ENCODE results near the gene IFFO2.
"Not testable (repeated sequence)": the region's sequence is repeated elsewhere in the genome, so short reads cannot be mapped to it uniquely, and the experiment has no call there.

Gene IFFO2

GRCh38 chr1:18871401-18872070 is 84.9 kb downstream of the IFFO2 start:
- no peak for DNase-seq

DNA sequence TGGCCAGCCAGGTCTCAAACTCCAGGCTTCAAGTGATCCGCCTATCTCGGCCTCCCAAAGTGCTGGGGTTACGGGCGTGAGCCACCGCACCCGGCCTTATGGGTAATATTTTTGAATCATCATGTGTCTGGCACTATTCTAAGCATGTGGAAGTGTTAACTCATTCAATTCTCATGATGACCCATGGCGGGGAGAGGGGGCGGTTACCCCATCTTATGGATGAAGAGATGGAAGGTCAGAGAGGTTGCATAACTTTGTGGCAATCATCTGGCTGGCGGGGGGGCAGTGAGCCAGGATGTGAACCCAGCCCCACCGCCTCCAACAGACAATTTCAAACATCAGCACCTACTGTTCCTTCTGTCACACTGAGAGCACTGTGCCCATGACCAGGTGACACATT is 85.5 kb downstream of the IFFO2 start:
- no peak for DNase-seq

DNA sequence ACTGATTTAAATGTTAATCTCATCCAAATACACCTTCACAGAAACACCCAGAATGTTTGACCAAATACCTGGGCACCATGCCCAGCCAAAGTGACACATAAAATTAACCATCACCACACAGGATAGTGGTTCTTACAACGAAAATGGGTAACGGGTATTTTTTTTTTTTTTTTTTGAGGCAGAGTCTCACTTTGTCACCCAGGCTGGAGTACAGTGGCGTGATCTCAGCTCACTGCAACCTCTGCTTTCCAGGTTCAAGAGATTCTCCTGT is 85.9 kb downstream of the IFFO2 start:
- DNase-seq, result not testable (repeated sequence)

GRCh38 chr1:18869847-18870594 is 86.5 kb downstream of the IFFO2 start:
- DNase-seq, result no peak

- no peak for DNase-seq
These were observed 87.6 kb downstream of the IFFO2 start for GRCh38 chr1:18868801-18869424.

GRCh38 chr1:18868354-18868753 is 88.1 kb downstream of the IFFO2 start:
- DNase-seq, result no peak

GRCh38 chr1:18866846-18867245 is 89.6 kb downstream of the IFFO2 start:
- DNase-seq, result no peak

GRCh38 chr1:18866314-18866713 is 90.2 kb downstream of the IFFO2 start:
- no peak for DNase-seq

- DNase-seq, result no peak
These were observed 91.3 kb downstream of the IFFO2 start for GRCh38 chr1:18865176-18865575.

DNA sequence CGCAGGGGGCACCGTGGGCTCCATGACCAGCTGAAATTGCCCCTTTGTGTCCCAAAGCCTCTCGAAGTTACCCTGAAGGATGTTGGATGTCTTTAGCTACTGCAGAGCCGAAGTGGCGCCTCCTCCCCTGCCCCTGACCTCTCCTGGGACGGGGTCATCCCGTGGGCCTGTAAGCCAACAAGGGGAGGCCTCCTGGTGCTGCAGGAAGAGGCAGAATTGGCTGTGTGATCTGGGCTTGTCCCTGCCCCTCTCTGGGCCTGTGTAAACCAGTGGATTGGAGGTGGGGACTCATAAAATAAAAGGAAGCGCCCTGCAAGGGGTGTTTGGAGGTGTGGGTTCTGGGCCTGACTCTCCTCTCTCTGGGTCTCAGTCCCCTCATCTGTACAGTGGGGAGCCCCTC is 94.9 kb downstream of the IFFO2 start:
- DNase-seq, result no peak

DNA sequence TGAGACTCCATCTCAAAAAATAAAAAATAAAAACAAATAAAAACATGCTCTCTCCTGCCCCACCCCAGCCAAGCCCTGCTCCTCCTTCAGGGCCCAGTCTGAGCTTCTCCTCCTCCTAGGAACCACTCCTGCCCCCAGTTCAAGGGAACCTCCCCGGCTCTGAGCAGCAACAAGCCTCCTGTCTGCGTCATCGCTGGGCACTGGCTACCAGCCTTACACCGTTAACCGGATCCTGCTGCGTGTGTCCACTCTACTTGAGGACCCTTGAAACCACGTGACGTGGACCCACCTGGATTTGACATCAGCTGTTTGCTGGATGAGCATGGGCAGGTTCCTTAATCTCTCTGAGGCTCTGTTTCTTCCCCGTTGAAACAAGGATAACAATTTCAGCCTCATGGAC is 95.4 kb downstream of the IFFO2 start:
- no peak for DNase-seq

GRCh38 chr1:18859560-18859959 is 96.9 kb downstream of the IFFO2 start, which contains the start of gene TAS1R2:
TSS of gene TAS1R2 (minus strand) at chr1:18859660. CDS start at chr1:18859660, 0 bp downstream.
- no peak for DNase-seq

- no peak for DNase-seq
These were observed 98.3 kb downstream of the IFFO2 start for GRCh38 chr1:18858070-18858688.

DNA sequence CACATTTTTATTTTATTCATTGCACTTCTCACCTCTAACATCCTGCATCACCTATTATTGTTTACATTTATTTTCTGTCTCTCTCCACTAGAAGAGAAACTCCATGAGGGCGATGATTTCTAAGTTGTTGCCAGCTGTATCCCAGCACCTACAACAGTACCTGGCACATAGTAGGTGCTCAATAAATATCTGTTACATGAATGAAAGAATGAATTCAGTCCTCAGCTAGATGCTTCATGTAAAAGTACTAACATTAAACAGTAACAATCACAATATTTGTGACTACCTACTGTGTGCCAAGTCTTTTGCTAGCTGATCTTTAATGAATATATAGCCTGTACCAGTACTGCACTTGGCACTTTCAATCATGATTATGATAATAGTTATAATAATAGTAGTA is 100.0 kb downstream of the IFFO2 start:
- no peak for DNase-seq

- no peak for DNase-seq
These were observed 100.9 kb downstream of the IFFO2 start for GRCh38 chr1:18855573-18855972.

- DNase-seq, result no peak
These were observed 102.0 kb downstream of the IFFO2 start for GRCh38 chr1:18854331-18855025.
